Epithelial cell of proximal tubule (primary cell): Measurements from ENCODE around the gene SNAI3. TPM values are rescaled to one million over a fixed set of nuclear protein-coding genes. Genes with fewer than 3 reads are reported as not detected.

Experiments
- DNase-seq: peaks from one replicate; pipeline ENCODE4 v3.0.0-alpha.2; 2011; ENCODE audit warnings: low read depth
- H3K4me3 ChIP-seq: 2 replicates; pipeline ENCODE4 v1.5.1; 2011; ENCODE audit warnings: low read depth, mild to moderate bottlenecking, low read length
- CTCF ChIP-seq: conservative IDR thresholded peaks from 2 replicates; pipeline ENCODE4 v1.5.1; 2012; ENCODE audit warnings: low read depth, mild to moderate bottlenecking, low read length
- total RNA-seq: library from RNA; depleted of rRNA; stranded (reverse); fragments of >200 nt; gene quantifications from 2 replicates; pipeline ENCODE4 v1.2.3, GENCODE V29; 2015

The SNAI3 gene
- total RNA-seq, 1 donor from 2014 or later, result 0.23 TPM

- DNase-seq, result no peak
- H3K4me3 ChIP-seq, result no peak overlapping the region
- no peak for TF ChIP-seq CTCF
Observed at GRCh38 chr16:88726408-88726749, 40.1 kb upstream of the SNAI3 start.

- no peak for DNase-seq
- H3K4me3 ChIP-seq, result no peak overlapping the region
- no peak for TF ChIP-seq CTCF
Observed at GRCh38 chr16:88725609-88726407, 39.5 kb upstream of the SNAI3 start.

GRCh38 chr16:88724855-88725555 is 38.7 kb upstream of the SNAI3 start:
- TF ChIP-seq CTCF, result no peak
- DNase-seq, result no peak
- H3K4me3 ChIP-seq, result no peak overlapping the region

- no peak for TF ChIP-seq CTCF
- DNase-seq, result no peak
Observed at GRCh38 chr16:88723911-88724310, 37.6 kb upstream of the SNAI3 start.

GRCh38 chr16:88723507-88723887 is 37.2 kb upstream of the SNAI3 start:
- TF ChIP-seq CTCF, result no peak
- no peak overlapping the region for H3K4me3 ChIP-seq
- no peak for DNase-seq

More at GRCh38 chr16:88723911-88724310, 37.6 kb upstream of the SNAI3 start:
- H3K4me3 ChIP-seq, result no peak overlapping the region

- no peak overlapping the region for H3K4me3 ChIP-seq
- no peak for TF ChIP-seq CTCF
- DNase-seq, result no peak
Observed at GRCh38 chr16:88722784-88723506, 36.6 kb upstream of the SNAI3 start.
